NCI-H2171 (cell line): ENCODE results near the gene SMURF2.
"Not testable (repeated sequence)": the region's sequence is repeated elsewhere in the genome, so short reads cannot be mapped to it uniquely, and the experiment has no call there.

ENCODE experiments used
- DNase-seq: peaks from one replicate; lab custom pipeline; 2025; lab: John Stamatoyannopoulos, UW

SMURF2 gene

GRCh38 chr17:64630309-64631223 is 31.5 kb downstream of the SMURF2 start:
- DNase-seq, result no peak

- no peak for DNase-seq
These were observed 33.5 kb downstream of the SMURF2 start for GRCh38 chr17:64628641-64629040.

GRCh38 chr17:64627797-64628196 is 34.3 kb downstream of the SMURF2 start:
- no peak for DNase-seq

GRCh38 chr17:64626827-64627226 is 35.3 kb downstream of the SMURF2 start:
- DNase-seq, result no peak

GRCh38 chr17:64625541-64625940 is 36.6 kb downstream of the SMURF2 start:
- no peak for DNase-seq

- no peak for DNase-seq
These were observed 39.0 kb downstream of the SMURF2 start for GRCh38 chr17:64622931-64623654.

- DNase-seq, result no peak
These were observed 40.3 kb downstream of the SMURF2 start for GRCh38 chr17:64621772-64622171.

GRCh38 chr17:64618848-64619247 is 43.3 kb downstream of the SMURF2 start:
- no peak for DNase-seq

- DNase-seq, result no peak
These were observed 44.9 kb downstream of the SMURF2 start for GRCh38 chr17:64617125-64617780.

GRCh38 chr17:64615028-64615677 is 47.0 kb downstream of the SMURF2 start:
- no peak for DNase-seq

GRCh38 chr17:64614266-64615027 is 47.7 kb downstream of the SMURF2 start:
- no peak for DNase-seq

GRCh38 chr17:64611369-64611768 is 50.7 kb downstream of the SMURF2 start:
- DNase-seq, result no peak

GRCh38 chr17:64610244-64610643 is 51.9 kb downstream of the SMURF2 start:
- DNase-seq, result not testable (repeated sequence)

- DNase-seq, result no peak
These were observed 53.5 kb downstream of the SMURF2 start for GRCh38 chr17:64608571-64608981.

- DNase-seq, result no peak
These were observed 54.1 kb downstream of the SMURF2 start for GRCh38 chr17:64607862-64608565.

GRCh38 chr17:64604532-64604931 is 57.6 kb downstream of the SMURF2 start:
- DNase-seq, result not testable (repeated sequence)

GRCh38 chr17:64603987-64604386 is 58.1 kb downstream of the SMURF2 start:
- DNase-seq, result no peak

- no peak for DNase-seq
These were observed 62.3 kb downstream of the SMURF2 start for GRCh38 chr17:64599827-64600226.

GRCh38 chr17:64599187-64599676 is 62.9 kb downstream of the SMURF2 start:
- DNase-seq, result no peak

- no peak for DNase-seq
These were observed 63.4 kb downstream of the SMURF2 start for GRCh38 chr17:64598672-64599071.
